ELF-1 (cell line): ENCODE measurements around the gene HPDL.
A peak's percentile ranks its signal among the peaks of the same experiment; 100 is the strongest.
"Not testable (repeated sequence)": the region's sequence is repeated elsewhere in the genome, so short reads cannot be mapped to it uniquely, and the experiment has no call there.

ENCODE experiments used
- DNase-seq: peaks from one replicate; pipeline ENCODE4 v3.0.0-alpha.2; 2016; ENCODE audit warnings: low read depth, low spot score

Gene HPDL

DNA sequence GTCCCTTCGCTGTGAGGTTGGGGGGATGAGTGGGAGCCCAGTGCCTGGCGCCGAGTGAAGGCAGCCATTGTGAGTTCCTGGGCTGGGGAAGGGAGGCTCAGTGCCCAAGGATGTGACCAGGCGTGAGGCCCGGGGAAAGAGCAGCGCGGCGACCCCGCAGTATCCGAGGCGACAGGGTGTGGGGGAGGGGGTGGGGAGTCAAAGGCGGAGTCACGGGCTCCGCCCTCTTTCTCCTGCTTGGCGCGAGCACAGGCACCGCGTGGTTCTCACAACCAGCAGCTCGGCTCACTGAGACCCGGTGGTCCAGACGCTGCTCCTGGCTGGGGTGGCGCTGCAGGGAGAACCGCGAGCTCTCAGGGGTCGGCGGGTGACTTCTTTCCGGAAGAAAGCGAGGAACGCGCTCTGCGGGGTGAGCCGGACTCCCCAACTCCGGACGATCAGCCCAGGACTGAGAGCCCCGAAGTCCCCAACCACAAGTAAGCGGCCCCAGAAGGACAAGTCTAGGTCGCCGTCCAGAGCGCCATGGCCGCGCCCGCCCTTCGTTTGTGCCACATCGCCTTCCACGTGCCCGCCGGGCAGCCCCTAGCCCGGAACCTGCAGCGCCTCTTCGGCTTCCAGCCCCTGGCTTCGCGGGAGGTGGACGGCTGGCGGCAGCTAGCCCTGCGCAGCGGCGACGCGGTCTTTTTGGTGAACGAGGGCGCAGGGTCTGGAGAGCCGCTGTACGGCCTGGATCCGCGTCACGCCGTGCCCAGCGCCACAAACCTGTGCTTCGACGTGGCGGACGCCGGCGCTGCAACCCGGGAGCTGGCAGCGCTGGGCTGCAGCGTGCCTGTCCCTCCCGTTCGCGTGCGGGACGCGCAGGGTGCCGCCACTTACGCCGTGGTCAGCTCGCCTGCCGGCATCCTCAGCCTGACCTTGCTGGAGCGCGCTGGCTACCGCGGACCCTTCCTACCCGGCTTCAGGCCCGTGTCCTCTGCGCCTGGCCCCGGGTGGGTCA, at the start of gene HPDL:
Gene HPDL, plus strand, starts transcription at position 269 of the 997 bp plus-strand sequence. Its CDS starts 254 bp downstream, at position 523.
- peak; percentile 95 for DNase-seq

DNA sequence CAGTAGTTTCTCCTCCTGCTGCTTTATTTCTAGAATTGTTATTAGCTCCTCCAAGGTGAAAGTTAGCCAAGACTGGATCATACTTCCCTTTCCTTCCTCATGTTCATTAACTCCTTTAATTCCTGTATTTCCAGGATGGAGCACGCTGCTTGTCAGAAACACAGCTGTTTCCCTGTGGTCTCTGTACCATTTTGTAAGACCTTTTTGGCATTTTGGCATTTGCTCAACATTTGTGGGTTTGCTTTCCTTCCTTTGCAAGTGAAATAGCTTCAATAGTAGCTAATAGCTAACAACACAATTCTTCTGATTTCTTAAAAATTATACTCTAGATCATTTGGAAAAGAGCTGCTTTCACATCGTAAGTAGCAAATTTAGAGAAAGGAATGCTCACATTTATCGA, 44.3 kb upstream of the HPDL start:
- DNase-seq = no peak

DNA sequence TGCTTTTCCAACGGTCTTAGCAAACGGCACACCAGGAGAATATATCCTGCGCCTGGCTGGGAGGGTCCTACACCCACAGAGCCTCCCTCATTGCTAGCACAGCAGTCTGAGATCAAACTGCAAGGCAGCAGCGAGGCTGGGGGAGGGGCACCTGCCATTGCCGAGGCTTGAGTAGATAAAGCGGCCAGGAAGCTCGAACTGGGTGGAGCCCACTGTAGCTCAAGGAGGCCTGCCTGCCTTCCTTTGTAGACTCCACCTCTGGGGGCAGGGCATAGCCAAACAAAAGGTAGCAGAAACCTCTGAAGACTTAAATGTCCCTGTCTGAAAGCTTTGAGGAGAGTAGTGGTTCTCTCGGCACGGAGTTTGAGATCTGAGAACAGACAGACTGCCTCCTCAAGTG, 41.8 kb upstream of the HPDL start:
- DNase-seq = not testable (repeated sequence)

DNA sequence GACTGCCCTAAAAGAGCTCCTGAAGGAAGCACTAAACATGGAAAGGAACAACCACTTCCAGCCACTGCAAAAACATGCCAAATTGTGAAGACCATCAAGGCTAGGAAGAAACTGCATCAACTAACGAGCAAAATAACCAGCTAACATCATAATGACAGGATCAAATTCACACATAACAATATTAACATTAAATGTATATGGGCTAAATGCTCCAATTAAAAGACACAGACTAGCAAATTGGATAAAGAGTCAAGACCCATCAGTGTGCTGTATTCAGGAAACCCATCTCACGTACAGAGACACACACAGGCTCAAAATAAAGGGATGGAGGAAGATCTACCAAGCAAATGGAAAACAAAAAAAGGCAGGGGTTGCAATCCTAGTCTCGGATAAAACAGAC, 40.2 kb upstream of the HPDL start:
- not testable (repeated sequence) for DNase-seq

DNA sequence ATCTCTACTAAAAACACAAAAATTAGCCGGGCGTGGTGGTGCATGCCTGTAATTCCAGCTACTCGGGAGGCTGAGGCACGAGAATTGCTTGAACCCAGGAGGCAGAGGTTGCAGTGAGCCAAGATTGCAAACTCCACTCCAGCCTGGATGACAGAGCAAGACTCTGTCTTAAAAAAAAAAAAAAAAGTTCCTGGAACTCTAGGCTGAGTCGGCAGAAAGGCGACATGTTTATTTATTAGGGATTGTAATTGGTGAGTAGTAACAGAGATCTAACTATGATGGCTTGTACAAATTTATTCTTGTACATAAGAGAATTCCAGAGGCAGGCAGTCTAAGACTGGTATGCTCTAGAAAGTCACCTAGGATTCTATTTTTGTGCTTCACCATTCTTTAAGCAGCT, 35.7 kb upstream of the HPDL start:
- DNase-seq = not testable (repeated sequence)

DNA sequence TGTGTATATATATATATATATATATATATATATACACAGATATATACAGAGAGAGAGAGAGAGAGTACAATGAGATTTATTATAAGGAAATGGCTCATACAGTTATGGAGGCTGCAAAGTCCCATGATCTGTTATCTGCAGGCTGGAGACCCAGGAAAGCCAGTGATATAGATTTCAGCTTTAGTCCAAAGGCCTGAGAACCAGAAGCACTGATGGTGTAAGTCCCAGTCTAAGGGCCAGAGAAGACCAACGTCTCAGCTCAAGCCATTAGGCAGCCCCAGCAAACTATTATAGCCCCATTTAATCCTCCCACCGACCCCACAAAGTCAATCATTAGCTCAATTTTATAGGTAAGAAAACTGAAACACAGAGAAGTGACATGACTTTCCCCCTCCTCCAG, 35.0 kb upstream of the HPDL start:
- DNase-seq = no peak

DNA sequence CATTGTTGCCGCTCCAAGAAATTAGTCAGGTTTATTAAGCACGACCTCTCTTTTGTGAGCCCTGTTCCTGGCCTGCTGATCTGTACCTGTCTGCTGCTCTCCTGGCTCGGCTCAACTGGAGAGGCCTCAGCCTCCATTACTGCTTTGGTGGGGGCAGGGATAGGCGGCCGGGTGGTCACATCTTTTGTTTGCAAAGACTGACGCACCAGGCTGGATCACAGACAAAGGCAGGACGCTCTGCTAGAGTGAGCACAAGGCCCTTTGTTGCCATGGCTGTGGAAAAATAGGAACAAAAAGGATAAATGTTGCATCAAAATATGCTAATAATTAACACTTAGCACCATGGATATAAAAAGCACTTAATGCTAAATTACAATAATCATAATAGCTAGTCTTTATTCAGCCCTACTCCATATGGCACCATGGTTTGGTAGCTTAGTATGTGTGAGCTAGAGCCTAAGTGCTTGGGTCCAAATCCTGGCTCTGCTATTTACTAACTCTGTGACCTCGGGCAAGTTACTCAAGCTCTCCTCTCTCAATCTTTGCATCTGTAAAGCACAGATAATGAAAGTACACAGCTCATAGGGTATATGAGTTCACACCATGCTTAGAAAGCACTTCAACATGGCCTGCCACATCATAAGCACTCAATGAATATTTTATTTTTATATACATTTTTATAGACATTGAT, 28.9 kb upstream of the HPDL start:
- no peak for DNase-seq

DNA sequence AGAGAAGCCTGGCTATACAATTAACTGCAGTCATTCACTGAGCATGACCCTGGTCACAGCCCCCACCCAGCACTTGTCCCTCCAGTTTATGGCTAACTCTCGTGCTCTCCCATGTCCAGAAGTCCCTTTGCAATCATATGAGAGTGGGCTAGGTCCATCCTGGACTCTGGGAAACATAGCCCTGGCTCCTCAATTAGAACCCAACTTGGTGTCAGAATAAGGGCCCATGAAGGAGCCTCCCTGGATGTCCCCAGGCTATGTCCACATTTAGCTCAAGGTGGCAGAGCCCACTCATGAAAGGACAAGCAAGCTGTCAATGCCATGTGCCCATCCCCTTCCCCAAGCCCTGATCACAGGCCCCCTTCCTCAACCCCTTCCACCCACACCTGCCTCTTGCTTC, 27.4 kb upstream of the HPDL start:
- DNase-seq = no peak

DNA sequence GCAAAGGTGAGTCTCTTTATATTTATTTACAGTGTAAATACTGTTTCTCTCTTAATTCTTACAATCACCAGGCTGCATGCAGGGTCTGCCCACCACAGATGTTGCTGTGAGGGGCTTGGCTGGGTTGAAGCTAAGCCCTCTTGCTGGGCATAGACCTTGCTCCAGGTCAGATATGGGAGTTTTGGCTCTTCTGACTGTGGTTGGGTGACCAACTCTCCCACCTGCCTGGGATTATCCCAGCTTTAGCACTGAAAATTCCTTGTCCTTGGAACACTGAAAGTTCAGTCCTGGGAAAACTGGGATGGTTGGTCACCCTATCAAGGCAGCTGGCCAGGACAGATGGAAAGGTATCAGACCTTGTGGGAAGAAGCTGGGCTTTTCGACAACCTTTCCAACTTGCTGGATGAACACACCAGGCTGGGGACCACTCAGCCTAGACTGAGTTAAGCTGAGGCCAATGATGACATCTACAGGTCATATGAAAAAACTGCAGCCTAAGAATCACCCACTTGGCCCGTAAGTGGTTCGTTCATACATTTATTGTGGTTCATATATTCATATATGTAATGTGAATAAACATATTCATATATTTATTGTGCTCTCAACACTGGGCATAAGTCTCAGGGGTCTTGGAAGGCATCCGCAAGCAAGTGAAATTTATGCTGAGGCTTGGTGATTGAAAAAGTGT, 26.6 kb upstream of the HPDL start:
- DNase-seq = peak; percentile 63

DNA sequence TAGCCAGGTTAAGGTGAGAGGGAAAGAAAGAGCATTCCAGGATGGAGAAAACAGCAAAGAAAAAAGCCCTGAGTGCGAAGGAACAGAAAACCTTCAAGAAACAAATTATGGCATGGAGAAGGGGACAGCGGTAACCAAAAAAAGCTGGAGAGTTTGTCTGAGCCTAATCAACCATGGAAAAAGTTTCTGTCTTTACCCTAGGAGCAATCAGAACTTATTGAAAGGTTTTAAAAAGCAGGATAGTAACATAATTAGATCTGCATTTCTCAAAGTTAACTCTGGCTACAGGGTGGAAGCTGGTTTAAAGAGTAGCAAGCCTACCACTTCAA, 26.1 kb upstream of the HPDL start:
- DNase-seq = no peak

DNA sequence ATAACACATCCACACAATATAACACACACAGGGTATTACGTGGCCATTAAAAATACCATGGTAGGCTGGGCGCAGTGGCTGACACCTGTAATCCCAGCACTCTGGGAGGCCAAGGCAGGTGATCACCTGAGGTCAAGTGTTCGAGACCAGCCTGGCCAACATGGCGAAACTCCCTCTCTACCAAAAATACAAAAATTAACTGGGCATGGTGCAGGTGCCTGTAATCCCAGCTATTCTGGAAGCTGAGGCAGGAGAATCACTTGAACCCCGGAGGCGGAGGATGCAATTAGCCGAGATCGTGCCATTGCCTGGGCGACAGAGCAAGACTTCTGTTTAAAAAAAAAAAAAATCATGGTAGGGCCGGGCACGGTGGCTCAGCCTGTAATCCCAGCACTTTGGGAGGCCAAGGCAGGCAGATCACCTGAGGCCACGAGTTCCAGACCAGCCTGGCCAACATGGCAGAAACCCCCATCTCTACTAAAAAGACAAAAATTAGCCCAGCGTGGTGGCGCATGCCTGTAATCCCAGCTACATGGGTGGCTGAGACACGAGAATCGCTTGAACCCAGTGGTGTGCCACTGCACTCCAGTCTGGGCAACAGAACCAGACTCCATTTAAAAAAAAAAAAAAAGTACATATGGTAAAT, 24.1 kb upstream of the HPDL start:
- DNase-seq = no peak

DNA sequence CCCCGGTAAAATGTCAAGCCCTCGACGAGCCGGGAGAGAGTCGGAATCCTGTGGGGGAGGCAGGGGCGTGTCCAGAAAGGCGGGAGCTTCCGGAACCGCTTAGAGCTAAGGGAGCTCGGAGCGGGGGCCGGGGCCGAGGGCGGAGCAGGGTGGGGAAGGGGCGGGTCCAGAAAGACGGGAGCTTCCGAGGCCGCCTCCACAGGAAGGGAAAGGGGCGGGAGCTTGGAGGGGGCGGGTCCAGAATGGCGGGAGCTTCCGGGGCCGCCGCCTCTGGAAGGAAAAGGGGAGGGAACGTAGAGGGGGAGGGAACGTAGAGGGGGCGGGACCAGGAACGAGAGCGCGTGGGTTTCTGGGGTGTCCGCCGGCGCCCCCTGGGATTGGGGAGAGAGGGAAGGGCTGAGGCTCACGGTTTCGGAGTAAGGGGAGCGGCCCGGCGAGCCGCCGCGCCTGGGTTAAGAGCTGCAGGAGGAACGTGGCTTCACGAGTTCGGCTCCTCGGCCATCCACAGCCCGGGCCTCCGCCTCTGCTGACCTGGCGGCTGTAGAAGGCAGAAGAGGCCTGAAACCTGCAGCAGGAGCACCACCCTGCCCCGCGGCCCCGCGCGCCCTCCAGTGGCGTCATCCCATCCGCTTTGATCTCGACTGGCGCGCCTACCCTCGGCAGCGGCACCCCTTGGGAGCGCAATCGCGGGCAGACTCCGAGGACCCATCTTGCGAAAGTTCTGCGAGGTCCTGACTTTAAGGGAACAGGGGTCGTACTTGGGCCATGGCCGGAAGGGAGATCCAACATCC, 23.0 kb upstream of the HPDL start:
- peak; percentile 97 for DNase-seq

DNA sequence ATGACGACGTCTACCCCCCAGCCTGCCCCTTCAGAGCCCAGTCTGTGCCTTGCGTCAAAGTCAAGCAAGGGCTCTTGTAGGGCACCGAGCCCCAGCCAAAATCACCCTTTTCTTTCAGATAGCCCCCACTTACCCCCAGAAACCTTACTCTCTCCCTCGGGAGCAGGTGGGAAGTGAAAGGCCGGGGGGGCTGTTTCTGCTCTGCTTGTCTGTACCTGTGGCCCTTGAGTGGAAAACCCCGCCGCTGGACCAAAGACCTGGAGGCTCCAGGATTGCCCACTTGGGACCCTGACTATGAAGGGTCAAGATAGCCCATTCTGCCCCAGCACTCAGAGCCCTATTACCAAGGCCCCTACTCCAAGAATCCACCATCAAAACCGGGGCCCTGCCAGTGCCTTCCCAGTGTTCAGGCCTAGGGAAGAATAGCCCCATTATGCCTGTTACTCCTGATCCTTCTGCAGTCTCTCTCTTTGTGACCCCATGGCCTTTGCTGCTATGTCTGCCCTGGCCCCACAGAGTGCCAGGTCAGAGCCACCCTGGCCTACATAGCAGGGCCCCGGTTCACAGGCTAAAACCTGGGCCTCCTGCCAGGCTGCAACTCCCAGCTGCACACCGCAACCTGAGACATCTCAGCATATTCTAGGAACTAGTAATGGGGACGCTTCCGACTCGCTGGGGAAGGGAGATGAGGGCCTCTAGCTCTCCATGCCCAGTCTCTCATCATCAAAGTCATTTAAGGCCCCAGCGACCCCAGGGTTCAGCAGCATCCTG, 22.2 kb upstream of the HPDL start:
- DNase-seq = no peak

DNA sequence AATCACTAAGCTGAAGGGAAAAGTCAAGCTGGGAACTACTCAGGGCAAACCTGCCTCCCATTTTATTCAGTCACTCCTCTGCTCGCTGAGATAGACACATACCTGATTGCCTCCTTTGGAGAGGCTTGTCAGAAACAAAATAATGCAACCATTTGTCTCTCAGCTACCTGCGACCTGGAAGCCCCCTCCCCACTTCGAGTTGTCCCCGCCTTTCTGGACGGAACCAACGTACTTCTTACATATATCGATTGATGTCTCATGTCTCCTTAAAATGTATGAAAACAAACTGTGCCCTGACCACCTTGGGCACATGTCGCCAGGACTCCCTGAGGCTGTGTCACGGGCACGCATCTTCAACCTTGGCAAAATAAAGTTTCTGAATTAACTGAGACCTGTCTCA, 21.5 kb upstream of the HPDL start:
- DNase-seq = no peak

DNA sequence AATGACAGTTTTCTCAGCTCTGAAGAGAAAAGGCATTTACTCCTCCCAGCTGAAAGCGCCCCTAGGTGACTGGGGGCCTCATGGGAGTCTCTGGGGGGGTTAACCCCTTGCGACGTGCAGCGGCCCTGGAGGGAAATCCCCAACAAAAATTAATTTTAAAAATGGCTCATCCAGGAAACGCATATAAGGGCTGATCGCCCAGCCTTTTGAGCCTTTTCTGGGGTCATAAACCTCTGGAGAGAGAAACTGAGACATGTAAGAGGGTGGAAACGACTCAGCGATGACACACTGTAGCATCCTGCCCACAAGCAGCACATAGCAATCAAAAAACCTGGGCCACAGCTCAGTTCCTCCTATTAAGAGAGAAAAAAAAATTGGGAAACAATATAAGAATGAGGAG, 20.4 kb upstream of the HPDL start:
- no peak for DNase-seq

DNA sequence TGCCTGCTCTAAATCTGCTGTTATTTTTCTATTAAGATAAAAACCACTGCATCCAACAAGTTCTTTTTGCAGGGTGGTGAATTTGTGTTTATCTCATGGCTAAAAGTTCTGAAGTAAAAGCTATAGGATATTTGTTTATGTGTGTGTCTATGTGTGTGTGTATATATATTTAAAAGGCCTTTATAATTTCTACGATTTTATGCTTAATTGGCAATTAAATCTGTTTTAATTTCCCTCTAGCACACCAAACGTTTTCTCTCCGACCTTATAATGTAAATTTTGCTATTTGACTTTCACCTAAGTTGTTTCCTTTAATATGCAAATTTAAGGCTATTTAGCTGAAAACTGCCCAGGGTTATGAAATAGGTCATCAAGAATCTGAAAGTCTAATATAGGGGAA, 19.8 kb upstream of the HPDL start:
- no peak for DNase-seq

DNA sequence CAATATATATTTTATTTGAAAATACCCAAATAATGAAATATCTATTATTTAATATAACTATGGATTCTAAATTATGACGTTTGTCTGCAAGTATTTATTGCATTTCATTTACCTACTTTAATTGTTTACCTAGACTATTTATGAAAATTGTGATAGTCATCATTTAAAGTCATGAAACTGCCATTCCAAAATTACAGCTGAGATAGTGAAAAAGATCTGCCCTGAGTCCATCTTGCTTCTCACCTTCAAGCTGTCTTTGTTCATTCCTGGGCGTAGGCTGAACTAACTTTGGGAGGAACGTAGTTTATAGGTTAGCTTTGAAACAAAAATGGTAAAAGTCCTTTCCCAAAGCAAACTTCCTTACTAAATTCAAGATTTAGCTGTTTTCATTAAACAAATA, 12.4 kb upstream of the HPDL start:
- no peak for DNase-seq

DNA sequence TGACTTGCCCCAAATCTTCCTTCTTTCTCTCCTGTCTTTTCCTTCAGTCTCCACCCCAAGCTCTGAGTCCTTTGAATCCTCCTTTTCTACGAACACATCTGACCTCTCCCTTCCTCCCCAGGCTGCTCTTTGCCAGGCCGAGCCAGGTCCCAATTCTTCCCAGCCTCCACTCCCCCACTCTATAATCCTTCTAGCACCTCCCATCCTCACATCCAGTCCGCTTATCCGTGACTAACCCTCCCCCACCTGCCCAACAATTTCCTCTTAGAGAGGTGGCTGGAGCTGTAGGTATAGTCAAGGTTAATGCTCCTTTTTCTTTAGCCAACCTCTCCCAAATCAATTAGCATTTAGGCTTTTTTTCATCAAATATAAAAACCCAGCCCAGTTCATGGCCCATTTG, 9.5 kb upstream of the HPDL start:
- DNase-seq = peak; percentile 54

DNA sequence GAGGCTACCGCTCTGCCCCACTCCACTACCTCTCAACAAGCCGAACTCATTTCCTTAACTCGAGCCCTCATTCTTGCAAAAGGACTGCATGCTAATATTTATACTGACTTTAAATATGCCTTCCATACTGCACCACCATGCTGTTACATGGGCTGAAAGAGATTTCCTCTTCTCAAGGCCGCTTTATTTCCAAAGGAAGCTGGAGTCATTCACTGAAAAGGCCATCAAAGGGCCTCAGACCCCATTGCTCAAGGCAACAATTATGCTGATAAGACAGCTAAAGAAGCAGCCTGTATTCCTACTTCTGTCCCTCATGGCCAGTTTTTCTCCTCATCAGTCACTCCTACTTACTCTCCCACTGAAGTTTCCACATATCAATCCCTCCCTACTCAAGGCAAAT, 6.9 kb upstream of the HPDL start:
- DNase-seq = peak; percentile 57

DNA sequence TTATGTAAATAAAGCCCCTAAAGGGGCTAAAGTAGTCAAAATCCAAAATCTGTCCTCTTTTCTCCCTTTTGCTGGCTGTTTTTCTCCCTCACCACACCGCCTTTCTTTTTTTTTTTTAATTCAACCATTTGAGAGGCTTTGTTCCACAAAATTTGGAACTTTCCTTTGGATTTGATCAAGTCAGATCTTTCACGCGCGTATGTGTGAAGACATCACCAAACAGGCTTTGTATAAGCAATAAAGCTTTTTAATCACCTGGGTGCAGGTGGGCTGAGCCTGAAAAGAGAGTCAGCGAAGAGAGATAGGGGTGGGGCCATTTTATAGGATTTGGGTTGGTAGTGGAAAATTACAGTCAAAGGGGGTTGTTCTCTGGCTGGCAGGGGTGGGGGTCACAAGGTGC, 5.3 kb upstream of the HPDL start:
- DNase-seq = no peak
